IMR-90 (cell line): ENCODE measurements around the gene STUM. TPM values are rescaled to one million over a fixed set of nuclear protein-coding genes. Genes with fewer than 3 reads are reported as not detected.
A peak's percentile ranks its signal among the peaks of the same experiment; 100 is the strongest.

Experiments used
- ATAC-seq: fragments of 200-7000 bp; cut with Tn5 transposase; 2 replicates; pipeline ENCODE4 v1.9.1; 2020; ENCODE audit warnings: low read depth, mild to moderate bottlenecking, moderate library complexity
- BruUV-seq: library from RNA; stranded (reverse); fragments of 400-500 nt; replicated peaks from 2 replicates; lab custom pipeline; 2021; lab: Mats Ljungman, UMichigan
- CTCF ChIA-PET: fragments of 300-600 bp; formaldehyde crosslinking; extraction: SDS; loops from one replicate; lab custom pipeline; 2021; ENCODE audit warnings: antibody characterized with exemption; lab: Yijun Ruan, JAX
- POLR2A ChIA-PET: fragments of 300-600 bp; sonication (Branson Sonifier 250); formaldehyde crosslinking; loops from one replicate; lab custom pipeline; 2022; ENCODE audit warnings: antibody characterized with exemption; ENCODE audit not compliant: unreplicated experiment; lab: Charles Lee
- DNase-seq: peaks from one replicate; pipeline ENCODE4 v3.0.0; 2013
- H2AFZ ChIP-seq: replicated peaks from 2 replicates; pipeline ENCODE3; 2013; ENCODE audit warnings: low read length, mild to moderate bottlenecking; ENCODE audit not compliant: poor library complexity
- H2AK5ac ChIP-seq: 2 replicates; pipeline ENCODE4 v1.6.1; 2013; ENCODE audit warnings: low read depth, low read length, inconsistent platforms
- H2AK9ac ChIP-seq: replicated peaks from 2 replicates; pipeline ENCODE3; 2013; ENCODE audit warnings: mild to moderate bottlenecking, low read depth, low read length, moderate library complexity; ENCODE audit not compliant: poor library complexity
- H2BK120ac ChIP-seq: 2 replicates; pipeline ENCODE4 v1.6.1; 2013; ENCODE audit warnings: low read depth, low read length, inconsistent platforms
- H2BK15ac ChIP-seq: 3 replicates; pipeline ENCODE4 v1.6.1; 2013; ENCODE audit warnings: low read depth, low read length, inconsistent platforms
- H2BK20ac ChIP-seq: 2 replicates; pipeline ENCODE4 v1.6.1; 2013; ENCODE audit warnings: low read depth, mild to moderate bottlenecking, inconsistent platforms, low read length, moderate library complexity
- H2BK5ac ChIP-seq: 2 replicates; pipeline ENCODE4 v1.6.1; 2013; ENCODE audit warnings: mild to moderate bottlenecking, low read depth, low read length, inconsistent platforms; ENCODE audit not compliant: poor library complexity, severe bottlenecking
- H3K14ac ChIP-seq: replicated peaks from 2 replicates; pipeline ENCODE4 v1.6.1; 2013; ENCODE audit warnings: low read depth, low read length, inconsistent platforms
- H3K18ac ChIP-seq: 2 replicates; pipeline ENCODE4 v1.6.1; 2013; ENCODE audit warnings: low read depth, low read length, control low read depth
- H3K23ac ChIP-seq: 2 replicates; pipeline ENCODE4 v1.6.1; 2013; ENCODE audit warnings: low read depth, low read length, inconsistent platforms
- H3K27ac ChIP-seq: 2 replicates; pipeline ENCODE4 v1.5.1; 2013; ENCODE audit warnings: mild to moderate bottlenecking, control low read depth, low read length; ENCODE audit not compliant: insufficient read depth
- H3K27me3 ChIP-seq: 2 replicates; pipeline ENCODE4 v1.6.1; 2013; ENCODE audit warnings: low read length; ENCODE audit not compliant: control insufficient read depth, insufficient read depth
- H3K36me3 ChIP-seq: 2 replicates; pipeline ENCODE4 v1.6.1; 2013; ENCODE audit warnings: low read length, mixed read lengths; ENCODE audit not compliant: control insufficient read depth, insufficient read depth
- H3K4ac ChIP-seq: 2 replicates; pipeline ENCODE4 v1.6.1; 2013; ENCODE audit warnings: low read depth, low read length, inconsistent platforms
- H3K4me1 ChIP-seq: 2 replicates; pipeline ENCODE4 v1.6.1; 2013; ENCODE audit warnings: low read length, mixed read lengths; ENCODE audit not compliant: control insufficient read depth, insufficient read depth
- H3K4me2 ChIP-seq: 2 replicates; pipeline ENCODE4 v1.6.1; 2013; ENCODE audit warnings: low read depth, mild to moderate bottlenecking, control low read depth, low read length, moderate library complexity
- H3K4me3 ChIP-seq: 2 replicates; pipeline ENCODE4 v1.5.1; 2013; ENCODE audit warnings: low read depth, mild to moderate bottlenecking, control low read depth, low read length, moderate library complexity; ENCODE audit not compliant: insufficient read depth
- H3K56ac ChIP-seq: 2 replicates; pipeline ENCODE4 v1.6.1; 2013; ENCODE audit warnings: low read length, inconsistent platforms; ENCODE audit not compliant: insufficient read depth; ENCODE audit errors: extremely low read depth
- H3K79me1 ChIP-seq, 2 experiments: 2 replicates each; pipeline ENCODE4 v1.6.1; 2013; ENCODE audit warnings: low read length in 2 of 2, inconsistent platforms in 1 of 2, low read depth in 1 of 2
- H3K9ac ChIP-seq: 2 replicates; pipeline ENCODE4 v1.6.1; 2013; ENCODE audit warnings: low read depth, low read length, control low read depth
- H3K9me1 ChIP-seq: 2 replicates; pipeline ENCODE4 v1.6.1; 2013; ENCODE audit warnings: low read length, inconsistent platforms; ENCODE audit not compliant: insufficient read depth
- H3K9me3 ChIP-seq: 2 replicates; pipeline ENCODE4 v1.6.1; 2013; ENCODE audit warnings: low read length; ENCODE audit not compliant: control insufficient read depth, insufficient read depth
- H4K20me1 ChIP-seq: 2 replicates; pipeline ENCODE4 v1.6.1; 2013; ENCODE audit warnings: low read length, inconsistent platforms; ENCODE audit not compliant: insufficient read depth
- H4K5ac ChIP-seq: 2 replicates; pipeline ENCODE4 v1.6.1; 2013; ENCODE audit warnings: mild to moderate bottlenecking, low read depth, low read length, control low read depth
- H4K8ac ChIP-seq, 2 experiments: 2 replicates each; pipeline ENCODE4 v1.6.1; 2013; ENCODE audit warnings: low read depth in 2 of 2, low read length in 2 of 2, control low read depth in 1 of 2, inconsistent platforms in 1 of 2
- H4K91ac ChIP-seq: 2 replicates; pipeline ENCODE4 v1.6.1; 2013; ENCODE audit warnings: low read depth, low read length, inconsistent platforms; ENCODE audit not compliant: insufficient read depth
- CEBPB ChIP-seq: IDR thresholded peaks from 2 replicates; pipeline ENCODE4 v1.6.1; 2012; ENCODE audit warnings: low read depth, low read length, improper control_type of control experiment
- CHD1 ChIP-seq: IDR thresholded peaks from 2 replicates; pipeline ENCODE4 v1.6.1; 2012; ENCODE audit warnings: low read depth, low read length, improper control_type of control experiment
- CTCF ChIP-seq: conservative IDR thresholded peaks from 2 replicates; pipeline ENCODE4 v1.5.1; 2012; ENCODE audit warnings: mild to moderate bottlenecking, low read depth, low read length, improper control_type of control experiment
- ELK1 ChIP-seq: fragments of 150-350 bp; IDR thresholded peaks from 2 replicates; pipeline ENCODE4 v1.6.1; 2016; ENCODE audit warnings: low read depth, mild to moderate bottlenecking, low read length, moderate library complexity, borderline replicate concordance
- FOS ChIP-seq: fragments of 150-350 bp; IDR thresholded peaks from 2 replicates; pipeline ENCODE4 v1.6.1; 2016; ENCODE audit warnings: low read depth, low read length
- MAFK ChIP-seq: IDR thresholded peaks from 2 replicates; pipeline ENCODE4 v1.6.1; 2012; ENCODE audit warnings: low read depth, low read length, improper control_type of control experiment
- MXI1 ChIP-seq: IDR thresholded peaks from 2 replicates; pipeline ENCODE4 v1.6.1; 2012; ENCODE audit warnings: low read depth, mild to moderate bottlenecking, low read length, moderate library complexity, borderline replicate concordance
- POLR2A ChIP-seq: IDR thresholded peaks from 2 replicates; pipeline ENCODE4 v1.6.1; 2012; ENCODE audit warnings: mild to moderate bottlenecking, low read depth, low read length
- RAD21 ChIP-seq: IDR thresholded peaks from 2 replicates; pipeline ENCODE4 v1.6.1; 2012; ENCODE audit warnings: low read length, improper control_type of control experiment
- RCOR1 ChIP-seq: IDR thresholded peaks from 2 replicates; pipeline ENCODE4 v1.6.1; 2012; ENCODE audit warnings: mild to moderate bottlenecking, low read length, improper control_type of control experiment; ENCODE audit not compliant: insufficient replicate concordance
- SMC3 ChIP-seq: fragments of 150-350 bp; IDR thresholded peaks from 2 replicates; pipeline ENCODE4 v1.6.1; 2016; ENCODE audit warnings: low read depth, mild to moderate bottlenecking, antibody characterized with exemption, low read length, moderate library complexity
- USF2 ChIP-seq: fragments of 150-350 bp; IDR thresholded peaks from 2 replicates; pipeline ENCODE4 v1.6.1; 2017; ENCODE audit warnings: mild to moderate bottlenecking, antibody characterized with exemption, low read length, low read depth
- WGBS, 2 experiments: methylation state at CpG; one replicate each; pipeline versions ENCODE4 v1.1.5 to v1.1.7; 2013; ENCODE audit warnings: missing lambda C conversion rate in 2 of 2; ENCODE audit not compliant: insufficient read length in 1 of 2; ENCODE audit errors: extremely low coverage in 2 of 2; 5-methylcytosine and 5-hydroxymethylcytosine counted together
- dilution Hi-C: fragments of 300-500 bp; cut with HindIII; formaldehyde crosslinking; loops from one replicate; pipeline ENCODE4 v1.14.3; 2018; ENCODE audit warnings: low sequenced_read_pairs; ENCODE audit not compliant: unreplicated experiment
- in situ Hi-C: fragments of 300-500 bp; cut with MboI; formaldehyde crosslinking; loops from 3 replicates; pipeline ENCODE4 v1.14.3; 2019; ENCODE audit warnings: low sequenced_read_pairs, inconsistent platforms, mixed read lengths
- intact Hi-C: fragments of 100-400 bp; cut with micrococcal nuclease; formaldehyde crosslinking; loops from 2 replicates; pipeline ENCODE4 v1.10.0; 2022
- polyA plus RNA-seq, 3 experiments: library from polyadenylated mRNA; depleted of rRNA; stranded (reverse); fragments of >200 nt; gene quantifications; 2 replicates each; pipeline ENCODE4 v1.2.3, GENCODE V29; 2012; ENCODE audit warnings: low replicate concordance in 1 of 3
- total RNA-seq: library from RNA; depleted of rRNA; stranded (reverse); fragments of >200 nt; gene quantifications from 2 replicates; pipeline ENCODE4 v1.2.3, GENCODE V29; 2012

Gene STUM
- total and polyA plus RNA-seq, 2 of the 4 experiments (the other 2 are of a cell fraction), result not detected

GRCh38 chr1:226633541-226634165 is 85.1 kb downstream of the STUM start (continued):
- no peak for TF ChIP-seq CEBPB

GRCh38 chr1:226634166-226634588 is 85.6 kb downstream of the STUM start:
- intact Hi-C loops, result loop anchor here (1.0 to 2.0 kb wide), 3 partner anchors 69 to 194 kb away; partner anchors contain the start of gene ITPKB
- Histone ChIP-seq H4K5ac (no peak overlapping the region), H3K9ac (no peak overlapping the region), H3K4me3 (no peak overlapping the region), H3K9me1 (no peaks in the 10 kb centered on the region), H3K27me3 (no peaks in the 10 kb centered on the region; the same call in 1 of the 2 replicates), H2BK5ac (no peak overlapping the region), H2AFZ (peak overlapping the region; percentile 59), H4K91ac (no peak overlapping the region), H2BK120ac (no peak overlapping the region), H3K56ac (no peak overlapping the region), H3K27ac (no peak overlapping the region), H2AK9ac (peak overlapping the region; percentile 84), H2AK5ac (no peak overlapping the region), H2BK15ac (no peak overlapping the region), H3K4me1 (no peaks in the 10 kb centered on the region), H3K4me2 (no peak overlapping the region), H3K79me1 (no peaks in the 10 kb centered on the region), H4K8ac (no peak overlapping the region), H3K9me3 (no peaks in the 10 kb centered on the region), H2BK20ac (no peak overlapping the region), H3K18ac (no peak overlapping the region), H3K23ac (no peak overlapping the region), H3K36me3 (no peaks in the 10 kb centered on the region; the same call in 1 of the 2 replicates), H3K14ac (no peak overlapping the region), H3K4ac (no peak overlapping the region), H4K20me1 (no peaks in the 10 kb centered on the region)
- WGBS, 2 experiments, result no CpG with 5 or more reads among the region's 6 CpGs
- dilution Hi-C loops, result no loop called here
- DNase-seq, result peak; percentile 59
- in situ Hi-C loops, result loop anchor here (10.0 kb wide), 2 partner anchors 101 to 801 kb away; partner anchors contain the start of gene ITPKB
- peak; percentile 95 for ATAC-seq
- ChIA-PET POLR2A (no interaction called here), CTCF (interaction anchor here (2.8 kb wide), 1 partner anchor 195 kb away, joined by 10 read pairs; no protein-coding TSS in a partner anchor)
- TF ChIP-seq CTCF (peak; percentile 91), USF2 (no peak), MXI1 (no peak), RAD21 (peak; percentile 97), ELK1 (no peak), POLR2A (no peak), SMC3 (peak; percentile 98), CEBPB (no peak), FOS (no peak), RCOR1 (no peak), CHD1 (no peak), MAFK (no peak)
- no TSS peak for BruUV-seq
